ENCODE data around the gene PYGB. TPM values are rescaled to one million over a fixed set of nuclear protein-coding genes. Genes with fewer than 3 reads are reported as not detected.

Gene PYGB
- total RNA-seq, 1 donor from 2014 or later = 46.6 TPM

DNA sequence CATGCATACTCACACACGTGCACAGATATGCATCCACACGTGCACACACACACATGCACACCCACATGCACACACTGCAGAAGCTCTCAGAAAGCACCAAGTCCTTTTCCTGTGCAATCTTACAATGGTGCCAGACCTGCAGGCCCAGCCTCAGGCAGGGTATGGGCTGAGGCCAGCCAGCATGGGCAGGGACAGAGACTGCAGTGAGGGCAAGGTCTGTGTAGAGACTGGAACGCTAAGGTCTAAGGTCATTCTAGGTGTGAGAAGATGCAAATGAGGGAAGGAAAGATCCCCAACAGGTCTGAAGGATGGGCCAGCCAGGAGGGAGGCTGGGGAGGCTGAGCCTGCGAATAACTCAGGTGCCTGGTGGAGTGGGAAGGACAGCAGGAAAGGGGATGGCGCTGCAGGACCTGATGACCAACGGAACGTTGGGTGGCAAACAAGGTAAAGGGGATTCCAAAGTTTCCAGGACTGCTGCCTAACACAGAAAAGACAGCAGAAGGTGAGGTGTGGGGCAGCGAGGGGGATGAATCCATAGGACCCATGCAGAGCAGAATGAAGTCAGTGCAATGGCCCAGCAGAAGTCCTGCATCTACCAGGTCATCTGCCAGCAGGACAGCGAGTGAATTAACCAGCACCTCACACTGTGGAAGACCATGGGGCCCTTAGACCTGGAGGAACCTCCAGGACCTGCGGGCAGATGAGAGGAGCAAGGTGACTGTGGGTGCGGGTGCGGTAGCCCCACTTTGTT, 75.8 kb downstream of the PYGB start:
- DNase-seq (ENCODE audit: low spot score in 2 of 2, unreplicated experiment in 2 of 2) = peak in 1 of 2 experiments; percentile 10
- Mint-ChIP-seq H3K36me3 (peaks cover 7% of the 10 kb centered on the region), H3K4me1 (peaks cover 3% of the 10 kb centered on the region), H3K27me3 (ENCODE audit: low read depth) (no peaks in the 10 kb centered on the region), H3K9me3 (no peaks in the 10 kb centered on the region), H3K27ac (no peak overlapping the region), H3K4me3 (no peak overlapping the region)
- TF ChIP-seq, protein P1, sequence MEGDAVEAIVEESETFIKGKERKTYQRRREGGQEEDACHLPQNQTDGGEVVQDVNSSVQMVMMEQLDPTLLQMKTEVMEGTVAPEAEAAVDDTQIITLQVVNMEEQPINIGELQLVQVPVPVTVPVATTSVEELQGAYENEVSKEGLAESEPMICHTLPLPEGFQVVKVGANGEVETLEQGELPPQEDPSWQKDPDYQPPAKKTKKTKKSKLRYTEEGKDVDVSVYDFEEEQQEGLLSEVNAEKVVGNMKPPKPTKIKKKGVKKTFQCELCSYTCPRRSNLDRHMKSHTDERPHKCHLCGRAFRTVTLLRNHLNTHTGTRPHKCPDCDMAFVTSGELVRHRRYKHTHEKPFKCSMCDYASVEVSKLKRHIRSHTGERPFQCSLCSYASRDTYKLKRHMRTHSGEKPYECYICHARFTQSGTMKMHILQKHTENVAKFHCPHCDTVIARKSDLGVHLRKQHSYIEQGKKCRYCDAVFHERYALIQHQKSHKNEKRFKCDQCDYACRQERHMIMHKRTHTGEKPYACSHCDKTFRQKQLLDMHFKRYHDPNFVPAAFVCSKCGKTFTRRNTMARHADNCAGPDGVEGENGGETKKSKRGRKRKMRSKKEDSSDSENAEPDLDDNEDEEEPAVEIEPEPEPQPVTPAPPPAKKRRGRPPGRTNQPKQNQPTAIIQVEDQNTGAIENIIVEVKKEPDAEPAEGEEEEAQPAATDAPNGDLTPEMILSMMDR (IDR thresholded peaks at IDR 0.05; ENCODE audit: unreplicated experiment) = no peak

DNA sequence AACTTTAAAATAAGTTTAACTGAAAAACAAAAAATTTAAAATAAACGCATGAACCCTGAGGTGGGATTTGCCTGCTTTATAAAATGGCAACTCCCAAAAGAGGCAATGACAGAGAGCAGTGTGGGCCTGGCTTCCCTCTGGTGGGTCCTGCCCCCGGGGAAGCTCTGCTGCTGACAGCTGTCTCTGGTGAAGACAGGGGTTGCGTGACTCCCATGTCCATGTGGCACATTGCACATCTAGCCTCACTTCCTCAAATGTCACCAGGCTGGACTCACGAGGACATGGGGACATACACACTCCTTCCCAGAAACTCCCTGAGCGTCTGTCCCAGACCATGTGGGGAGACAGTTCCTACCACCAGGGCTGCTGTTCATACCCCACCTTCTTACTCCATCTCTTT, 76.5 kb downstream of the PYGB start:
- H3K36me3 Mint-ChIP-seq = peaks cover 9% of the 10 kb centered on the region
- no peak overlapping the region for H3K4me3 Mint-ChIP-seq
- peaks cover under 1% of the 10 kb centered on the region for H3K9me3 Mint-ChIP-seq
- no peaks in the 10 kb centered on the region for H3K27me3 Mint-ChIP-seq (ENCODE audit: low read depth)
- peak overlapping the region; percentile 34 for H3K27ac Mint-ChIP-seq
- peaks cover 3% of the 10 kb centered on the region for H3K4me1 Mint-ChIP-seq
- TF ChIP-seq, protein P1 (IDR thresholded peaks at IDR 0.05; ENCODE audit: unreplicated experiment) = no peak
- no peak for DNase-seq (ENCODE audit: low spot score in 2 of 2, unreplicated experiment in 2 of 2)

DNA sequence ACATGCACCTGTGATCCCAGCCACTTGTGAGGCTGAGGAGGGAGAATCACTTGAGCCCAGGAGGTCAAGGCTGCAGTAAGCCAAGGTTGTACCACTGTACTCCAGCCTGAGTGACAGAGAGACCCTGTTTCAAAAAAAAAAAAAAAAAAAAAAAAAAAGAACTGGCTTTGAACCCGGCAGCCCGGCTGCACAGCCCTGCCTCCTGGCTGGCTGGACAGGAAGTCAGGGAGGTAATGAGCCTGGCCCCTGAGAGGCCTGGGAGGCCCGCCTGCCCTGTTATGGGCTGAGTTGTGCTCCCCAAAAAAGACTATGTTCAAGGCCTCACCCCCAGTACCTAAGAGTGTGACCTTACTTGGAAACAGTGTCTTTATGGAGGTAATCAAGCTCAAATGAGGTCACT, 77.2 kb downstream of the PYGB start:
- Mint-ChIP-seq H3K36me3 (peaks cover 14% of the 10 kb centered on the region), H3K27ac (no peak overlapping the region), H3K4me1 (peaks cover 3% of the 10 kb centered on the region), H3K27me3 (ENCODE audit: low read depth) (no peaks in the 10 kb centered on the region), H3K9me3 (peaks cover 6% of the 10 kb centered on the region), H3K4me3 (no peak overlapping the region)
- no peak for DNase-seq (ENCODE audit: low spot score in 2 of 2, unreplicated experiment in 2 of 2)
- TF ChIP-seq, protein P1 (IDR thresholded peaks at IDR 0.05; ENCODE audit: unreplicated experiment) = no peak

DNA sequence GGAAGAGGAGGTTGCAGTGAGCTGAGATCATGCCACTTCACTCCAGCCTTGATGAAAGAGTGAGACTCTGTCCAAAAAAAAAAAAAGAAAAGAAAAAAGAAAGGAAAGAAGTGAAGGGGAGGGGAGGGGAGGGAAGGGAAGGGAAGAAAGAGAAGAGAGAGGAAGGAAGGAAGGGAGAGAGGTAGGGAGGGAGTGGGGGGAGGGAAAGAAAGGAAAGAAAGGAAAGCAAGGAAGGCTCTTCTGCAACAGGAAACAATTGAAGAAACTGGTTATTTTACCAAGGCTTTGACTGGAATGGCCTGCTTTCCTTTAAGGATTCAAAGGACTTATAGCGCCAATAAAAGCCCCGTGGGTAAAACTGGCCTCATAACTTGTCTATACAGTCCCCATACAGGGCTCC, 78.1 kb downstream of the PYGB start:
- no peak for DNase-seq (ENCODE audit: low spot score in 2 of 2, unreplicated experiment in 2 of 2)
- Mint-ChIP-seq H3K4me1 (peaks cover 3% of the 10 kb centered on the region), H3K36me3 (peaks cover 14% of the 10 kb centered on the region), H3K4me3 (no peak overlapping the region), H3K27me3 (ENCODE audit: low read depth) (no peaks in the 10 kb centered on the region), H3K9me3 (peaks cover 8% of the 10 kb centered on the region), H3K27ac (no peak overlapping the region)
- TF ChIP-seq, protein P1 (IDR thresholded peaks at IDR 0.05; ENCODE audit: unreplicated experiment) = no peak

DNA sequence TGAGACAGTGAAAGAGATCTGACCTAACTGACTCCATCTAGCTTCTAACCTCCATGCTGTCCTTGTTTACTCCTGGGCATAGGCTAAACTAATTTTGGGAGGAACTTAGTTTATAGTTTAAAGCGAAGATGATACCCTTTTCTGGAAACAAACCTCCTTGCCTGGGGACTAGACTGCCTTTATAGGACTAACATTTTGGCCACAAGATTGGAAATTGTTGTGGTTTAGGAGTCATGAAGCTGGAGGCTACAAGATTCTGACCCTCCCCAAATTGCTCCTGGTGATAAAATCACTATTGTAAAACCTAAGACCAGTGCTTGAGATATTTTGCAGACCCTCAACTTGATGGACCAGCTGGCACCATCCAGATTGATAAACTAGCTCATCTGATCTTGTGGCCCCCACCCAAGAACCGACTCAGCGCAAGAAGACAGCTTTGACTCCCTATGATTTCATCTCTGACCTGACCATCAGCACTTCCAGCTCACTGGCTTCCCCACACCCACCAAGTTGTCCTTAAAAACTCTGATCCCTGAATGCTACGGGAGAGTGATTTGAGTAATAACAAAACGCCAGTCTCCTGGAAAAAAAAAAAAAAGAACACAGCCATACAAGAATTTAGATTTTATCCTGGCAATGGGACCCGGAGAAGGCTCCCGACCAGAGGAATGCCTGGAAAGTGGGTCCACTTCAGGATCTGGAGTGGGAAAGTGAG, 79.8 kb downstream of the PYGB start:
- no peak for DNase-seq (ENCODE audit: low spot score in 2 of 2, unreplicated experiment in 2 of 2)
- H3K4me3 Mint-ChIP-seq = no peak overlapping the region
- H3K27ac Mint-ChIP-seq = no peak overlapping the region
- peaks cover 16% of the 10 kb centered on the region for H3K9me3 Mint-ChIP-seq
- H3K27me3 Mint-ChIP-seq (ENCODE audit: low read depth) = no peaks in the 10 kb centered on the region
- H3K36me3 Mint-ChIP-seq = peaks cover 12% of the 10 kb centered on the region
- TF ChIP-seq, protein P1 (IDR thresholded peaks at IDR 0.05; ENCODE audit: unreplicated experiment) = no peak
- peaks cover 2% of the 10 kb centered on the region for H3K4me1 Mint-ChIP-seq

All from mesothelial cell of epicardium (in vitro differentiated cells).